GDM1 (cell line): ENCODE data around the gene BPIFB2.
"Not testable (repeated sequence)": the region's sequence is repeated elsewhere in the genome, so short reads cannot be mapped to it uniquely, and the experiment has no call there.

ENCODE experiments used
- DNase-seq: peaks from one replicate; lab custom pipeline; 2025; lab: John Stamatoyannopoulos, UW

Gene BPIFB2

GRCh38 chr20:33042430-33042829 lies 34.9 kb downstream of the BPIFB2 start:
- DNase-seq = no peak

DNA sequence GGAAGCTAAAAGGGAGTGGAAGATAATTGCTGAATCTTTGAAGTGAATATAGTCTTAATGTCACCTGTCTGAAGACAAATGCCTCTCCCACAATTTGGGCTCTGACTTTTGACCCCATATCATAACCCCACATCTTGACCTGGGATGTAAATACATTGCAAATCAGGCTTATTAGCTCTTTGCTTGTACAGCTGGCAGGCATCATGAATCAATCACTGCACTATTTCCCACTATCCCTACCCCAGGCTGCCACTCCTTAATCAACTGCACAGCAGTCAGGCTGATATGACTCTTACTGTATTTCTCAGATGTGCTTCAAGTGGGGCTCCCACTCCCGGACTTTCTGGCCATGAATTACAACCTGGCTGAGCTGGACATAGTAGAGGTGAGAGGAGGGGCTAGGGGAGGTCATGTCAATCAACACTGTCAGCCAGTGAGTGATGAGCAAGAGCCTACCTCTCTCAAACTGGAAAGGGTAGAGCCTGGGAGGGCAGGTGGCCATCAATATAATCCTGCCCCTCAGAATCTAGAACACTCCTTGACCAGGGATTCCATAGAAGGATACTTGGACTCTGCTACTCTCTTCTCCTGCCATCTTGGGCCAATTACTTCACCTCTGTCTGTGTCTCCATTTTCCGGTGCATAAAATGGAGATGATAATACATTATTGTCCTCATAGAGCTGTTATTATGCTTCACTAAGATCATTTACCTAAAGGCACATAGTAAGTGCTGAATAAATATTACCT lies 35.7 kb downstream of the BPIFB2 start:
- DNase-seq = no peak

- no peak for DNase-seq
These were observed 36.3 kb downstream of the BPIFB2 start for GRCh38 chr20:33043731-33044181.

DNA sequence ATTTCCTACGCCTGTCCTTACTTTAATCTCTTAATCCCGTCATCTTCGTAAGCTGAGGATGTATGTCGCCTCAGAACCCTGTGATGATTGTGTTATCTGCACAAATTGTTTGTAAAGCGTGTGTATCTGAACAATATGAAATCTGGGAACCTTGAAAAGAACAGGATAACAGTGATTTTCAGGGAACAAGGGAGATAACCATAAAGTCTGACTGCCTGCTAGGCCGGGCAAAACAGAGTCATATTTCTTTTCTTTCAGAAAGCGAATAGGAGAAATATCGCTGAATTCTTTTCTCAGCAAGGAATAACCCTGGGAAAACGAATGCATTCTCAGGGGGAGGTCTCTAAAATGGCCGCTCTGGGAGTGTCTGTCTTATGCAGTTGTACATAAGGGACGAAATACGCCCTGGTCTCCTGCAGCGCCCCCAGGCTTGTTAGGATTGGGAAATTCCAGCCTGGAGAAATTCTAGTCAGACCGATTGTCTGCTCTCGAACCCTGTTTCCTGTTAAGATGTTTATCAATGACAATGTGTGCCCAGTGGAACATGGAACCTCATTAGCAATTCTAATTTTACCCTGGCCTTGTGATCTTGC lies 37.7 kb downstream of the BPIFB2 start:
- DNase-seq = not testable (repeated sequence)

GRCh38 chr20:33046412-33046811 lies 38.9 kb downstream of the BPIFB2 start:
- DNase-seq = no peak

DNA sequence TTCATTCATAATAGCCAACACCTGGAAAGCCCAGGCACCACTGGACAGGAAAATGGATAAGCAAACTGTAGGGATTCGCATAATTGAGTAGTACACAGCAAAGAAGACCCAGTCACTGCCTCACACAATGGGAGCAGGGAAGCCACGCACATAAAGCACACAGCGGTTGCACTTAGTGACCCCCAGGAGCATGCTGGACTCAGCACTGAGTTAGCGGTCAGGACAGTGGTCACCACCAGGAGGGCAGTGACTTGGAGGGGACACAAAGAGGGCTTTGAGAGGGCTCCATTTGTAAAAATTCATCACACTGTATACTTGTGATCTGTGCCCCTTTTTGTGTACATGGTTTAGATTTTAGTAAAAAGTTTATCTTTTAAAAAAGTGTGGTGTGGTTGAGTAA lies 43.8 kb downstream of the BPIFB2 start:
- no peak for DNase-seq

- no peak for DNase-seq
These were observed 46.0 kb downstream of the BPIFB2 start, which contains the start of gene BPIFB3 for GRCh38 chr20:33053291-33054106. TSS of gene BPIFB3 (plus strand) at chr20:33053903. CDS start at chr20:33055436, 1,533 bp downstream.

DNA sequence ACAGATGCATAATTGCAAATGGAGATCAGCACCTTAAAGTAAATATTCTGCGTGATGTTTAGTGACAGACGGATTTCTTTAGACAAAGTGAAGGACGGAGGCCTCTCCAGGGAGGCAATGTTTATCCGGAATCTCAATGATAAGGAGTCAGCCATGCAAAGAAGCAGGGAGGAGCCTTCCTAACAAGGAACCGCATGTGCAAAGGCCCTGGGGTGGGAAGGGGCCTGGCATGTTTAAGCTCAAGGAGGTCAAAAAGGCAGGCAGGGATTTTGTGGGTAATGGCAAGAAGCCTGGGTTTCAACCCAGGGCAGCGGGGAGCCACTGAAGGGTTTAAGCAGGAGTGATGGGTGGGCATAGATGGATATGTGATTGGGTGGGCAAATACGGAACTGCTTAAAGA lies 46.9 kb downstream of the BPIFB2 start:
- no peak for DNase-seq

DNA sequence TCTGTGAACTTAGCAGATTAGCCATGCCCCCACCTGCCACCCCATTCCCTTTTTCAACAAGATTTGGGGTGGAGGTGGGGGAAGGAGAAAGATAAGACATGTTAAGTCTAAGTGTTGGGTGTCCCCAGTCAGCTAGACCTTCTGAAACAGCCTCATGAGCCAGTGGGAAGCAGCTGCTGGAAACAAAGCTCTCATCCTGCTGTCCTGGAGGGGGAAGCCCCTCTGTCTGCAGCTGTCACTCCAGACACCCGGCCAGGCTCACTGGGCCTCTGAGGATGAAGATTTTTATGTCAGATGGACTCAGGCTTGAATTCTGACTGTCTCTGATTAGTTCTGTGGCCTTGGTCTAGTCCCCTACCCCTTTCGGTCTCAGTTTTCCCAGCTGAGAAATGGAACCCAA lies 47.3 kb downstream of the BPIFB2 start:
- no peak for DNase-seq

DNA sequence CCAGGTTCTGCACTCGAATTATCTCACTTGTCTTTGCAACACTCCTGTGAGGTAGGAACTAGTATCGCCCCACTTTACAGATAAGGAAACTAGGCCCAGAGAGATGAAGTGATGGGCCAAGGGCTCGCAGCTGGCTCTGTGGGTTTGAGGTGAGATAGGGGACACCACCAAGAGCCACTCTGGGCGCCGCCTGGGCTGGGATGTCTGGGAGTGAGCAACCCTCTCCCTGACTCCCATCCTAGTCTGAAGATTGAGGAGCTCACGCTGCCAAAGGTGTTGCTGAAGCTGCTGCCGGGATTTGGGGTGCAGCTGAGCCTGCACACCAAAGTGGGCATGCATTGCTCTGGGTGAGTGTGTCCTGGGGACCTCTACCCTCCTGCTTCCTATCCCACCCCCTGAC lies 51.6 kb downstream of the BPIFB2 start:
- no peak for DNase-seq

DNA sequence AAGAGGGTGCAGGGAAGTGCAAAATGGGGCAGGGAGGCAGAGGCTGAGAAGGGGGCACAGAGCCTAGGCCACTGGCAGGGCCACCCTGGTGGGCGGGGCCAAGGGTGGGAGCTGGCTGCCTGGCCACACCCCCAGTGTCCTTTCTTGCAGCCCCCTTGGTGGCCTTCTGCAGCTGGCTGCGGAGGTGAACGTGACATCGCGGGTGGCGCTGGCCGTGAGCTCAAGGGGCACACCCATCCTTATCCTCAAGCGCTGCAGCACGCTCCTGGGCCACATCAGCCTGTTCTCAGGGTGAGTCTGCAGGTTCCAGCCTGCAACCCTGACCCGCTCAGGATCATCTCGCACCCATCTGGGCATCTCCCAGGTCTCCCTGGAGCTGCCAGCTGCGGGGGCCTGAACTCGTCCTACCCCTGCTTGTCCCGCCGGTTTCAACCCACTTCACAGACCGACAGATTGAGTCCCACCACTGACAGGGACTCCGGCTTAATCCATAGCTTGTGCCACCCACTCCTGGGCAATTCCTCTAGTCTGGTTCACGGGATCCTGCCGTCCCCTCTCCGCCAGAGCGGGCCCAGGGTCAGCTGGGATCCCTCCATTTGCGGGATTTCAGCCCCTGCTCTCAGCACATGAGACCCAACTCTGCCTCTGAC lies 52.4 kb downstream of the BPIFB2 start:
- no peak for DNase-seq

DNA sequence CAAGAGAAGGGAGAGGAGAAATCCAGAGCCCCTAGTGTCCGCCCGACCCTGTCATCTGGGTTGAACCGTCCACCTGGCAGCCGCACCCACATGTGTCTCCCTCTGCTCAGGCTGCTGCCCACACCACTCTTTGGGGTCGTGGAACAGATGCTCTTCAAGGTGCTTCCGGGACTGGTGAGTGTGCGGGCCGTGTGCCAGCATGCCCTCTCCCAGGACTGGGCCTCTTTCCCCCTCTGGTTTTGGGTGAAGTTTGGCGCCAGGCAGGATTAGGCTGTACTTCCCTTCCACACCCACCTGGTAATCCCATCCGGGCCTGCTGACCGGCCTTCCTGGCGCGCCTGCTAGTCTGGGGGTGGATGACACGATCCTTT lies 54.1 kb downstream of the BPIFB2 start:
- no peak for DNase-seq

- DNase-seq = no peak
These were observed 54.8 kb downstream of the BPIFB2 start for GRCh38 chr20:33062105-33062824.

- DNase-seq = no peak
These were observed 55.3 kb downstream of the BPIFB2 start for GRCh38 chr20:33062825-33063149.

GRCh38 chr20:33063271-33063670 lies 55.8 kb downstream of the BPIFB2 start:
- no peak for DNase-seq

DNA sequence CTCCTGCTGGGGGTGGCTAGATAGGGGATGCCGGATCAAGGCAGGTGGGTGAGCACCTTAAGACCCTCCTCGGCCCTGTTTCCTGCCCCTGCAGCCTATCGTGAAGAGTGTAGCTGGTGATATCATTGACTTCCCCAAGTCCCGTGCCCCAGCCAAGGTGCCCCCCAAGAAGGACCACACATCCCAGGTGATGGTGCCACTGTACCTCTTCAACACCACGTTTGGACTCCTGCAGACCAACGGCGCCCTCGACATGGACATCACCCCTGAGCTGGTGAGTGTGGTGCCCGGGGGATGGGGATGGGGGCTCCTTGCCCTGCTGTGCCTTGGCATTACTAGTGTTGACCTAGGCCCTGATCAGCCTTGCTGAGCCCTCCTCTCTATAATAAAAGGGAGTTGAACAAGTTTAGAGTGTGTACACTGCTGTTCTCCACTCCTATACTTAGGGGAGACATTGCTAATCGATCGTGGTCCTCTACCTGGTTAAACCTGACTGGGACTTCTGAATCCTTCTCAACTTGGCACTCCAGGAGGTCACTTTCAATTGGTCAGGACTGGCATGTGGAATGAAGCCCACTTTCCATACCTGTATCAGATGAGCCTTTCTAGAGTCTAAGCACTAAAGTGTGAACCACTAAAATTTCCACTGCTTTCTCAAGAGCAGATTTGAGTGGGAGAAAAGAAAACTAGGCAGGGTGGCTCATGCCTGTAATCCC lies 57.2 kb downstream of the BPIFB2 start:
- no peak for DNase-seq

- DNase-seq = no peak
These were observed 58.3 kb downstream of the BPIFB2 start for GRCh38 chr20:33065785-33066184.

- DNase-seq = no peak
These were observed 60.3 kb downstream of the BPIFB2 start for GRCh38 chr20:33067806-33068205.

DNA sequence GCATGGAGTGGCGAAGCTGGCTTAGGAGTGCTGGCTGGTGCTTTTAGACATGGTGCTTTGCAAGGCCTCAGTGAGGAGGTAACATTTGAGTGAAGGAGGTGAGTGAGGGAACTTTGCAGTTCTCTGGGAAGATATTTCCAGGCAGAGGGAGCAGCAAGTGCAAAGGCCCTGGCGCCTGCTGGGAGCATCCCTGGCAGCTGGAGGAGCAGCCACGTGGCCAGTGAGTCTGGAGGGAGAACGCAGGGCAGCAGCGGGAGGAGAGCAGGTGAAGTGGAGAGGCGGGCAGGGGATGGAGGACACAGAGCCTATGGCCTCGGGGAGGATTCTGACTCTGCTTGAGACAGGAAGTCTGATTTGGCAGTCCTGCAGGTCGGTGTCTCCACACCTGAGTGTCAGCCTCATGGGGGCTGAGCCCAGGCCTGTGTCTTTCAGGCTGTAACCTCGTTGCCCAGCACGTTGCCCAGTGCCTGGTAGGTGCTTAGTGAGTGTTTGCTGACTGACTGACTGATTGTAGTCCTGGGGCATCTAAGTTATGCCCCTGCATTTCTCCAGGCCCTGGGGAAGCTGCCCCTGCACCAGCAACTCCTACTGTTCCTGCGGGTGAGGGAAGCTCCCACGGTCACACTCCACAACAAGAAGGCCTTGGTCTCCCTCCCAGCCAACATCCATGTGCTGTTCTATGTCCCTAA lies 60.9 kb downstream of the BPIFB2 start:
- no peak for DNase-seq

GRCh38 chr20:33069673-33070072 lies 62.2 kb downstream of the BPIFB2 start:
- no peak for DNase-seq
